Skin of body (tissue), 2 donors: Measurements from ENCODE around the gene UAP1L1. TPM values are rescaled to one million over a fixed set of nuclear protein-coding genes. Genes with fewer than 3 reads are reported as not detected.

ENCODE experiments used
- DNase-seq: peaks from one replicate; lab custom pipeline; 2025; lab: John Stamatoyannopoulos, UW
- total RNA-seq: library from RNA; depleted of rRNA; stranded (reverse); fragments of >200 nt; gene quantifications from one replicate; pipeline ENCODE4 v1.2.3, GENCODE V29; 2014

Gene UAP1L1
- total RNA-seq, 1 donor from 2014 or later, result 5.4 TPM

- no peak for DNase-seq
Observed at GRCh38 chr9:137074657-137075274, 2.6 kb upstream of the UAP1L1 start.

GRCh38 chr9:137075275-137075775 lies 2.0 kb upstream of the UAP1L1 start:
- no peak for DNase-seq

DNA sequence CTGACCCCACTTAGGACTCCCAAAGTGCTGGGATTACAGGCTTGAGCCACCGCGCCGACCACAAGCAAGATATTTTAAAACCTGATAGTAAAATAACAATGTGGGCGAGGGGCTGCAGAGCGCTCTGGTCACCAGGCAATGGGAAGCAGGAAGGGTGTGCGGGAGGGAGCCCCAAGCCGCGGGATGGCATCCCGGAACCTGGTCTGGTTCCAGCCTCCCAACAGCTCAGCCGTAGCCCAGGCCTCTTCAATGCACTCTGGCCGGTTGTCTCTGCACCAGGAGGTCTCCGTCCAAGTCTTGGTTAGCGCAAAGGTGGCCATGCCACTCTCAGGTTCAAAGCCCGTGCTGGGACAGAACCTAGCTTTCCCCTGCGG lies 694 bp upstream of the UAP1L1 start:
- no peak for DNase-seq

DNA sequence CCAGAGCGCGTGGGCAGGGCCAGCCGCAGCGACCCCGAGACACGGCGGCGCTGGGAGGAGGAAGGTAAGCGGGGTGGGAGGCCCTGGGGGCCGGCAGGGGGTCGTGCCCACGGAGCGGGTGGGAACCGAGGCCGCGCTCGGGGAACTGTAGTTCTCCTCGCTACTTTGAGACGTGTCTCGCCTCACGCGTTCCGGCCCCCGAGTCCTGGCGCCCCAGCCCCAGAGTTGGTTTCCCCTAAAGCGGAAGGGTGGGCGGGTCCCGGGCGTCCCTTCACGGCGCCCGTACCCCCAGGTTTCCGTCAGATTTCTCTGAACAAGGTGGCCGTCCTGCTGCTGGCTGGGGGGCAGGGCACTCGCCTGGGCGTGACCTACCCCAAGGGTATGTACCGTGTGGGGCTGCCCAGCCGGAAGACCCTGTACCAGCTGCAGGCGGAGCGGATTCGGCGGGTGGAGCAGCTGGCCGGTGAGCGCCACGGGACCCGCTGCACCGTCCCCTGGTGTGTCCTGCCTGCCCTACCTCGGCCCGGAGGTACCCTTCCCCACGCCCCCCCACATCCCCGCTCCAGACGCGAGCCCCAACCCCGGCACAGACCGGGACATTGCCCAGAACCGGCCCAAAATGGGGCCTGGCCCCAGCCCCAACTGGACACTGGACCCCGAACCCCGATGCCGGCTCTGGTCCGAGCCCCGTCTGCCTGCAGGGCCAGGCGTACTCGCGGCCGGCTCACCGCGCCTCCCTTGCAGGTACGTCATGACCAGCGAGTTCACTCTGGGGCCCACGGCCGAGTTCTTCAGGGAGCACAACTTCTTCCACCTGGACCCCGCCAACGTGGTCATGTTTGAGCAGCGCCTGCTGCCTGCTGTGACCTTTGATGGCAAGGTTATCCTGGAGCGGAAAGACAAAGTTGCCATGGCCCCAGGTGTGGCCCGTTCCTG lies 709 bp downstream of the UAP1L1 start:
- DNase-seq, result no peak

DNA sequence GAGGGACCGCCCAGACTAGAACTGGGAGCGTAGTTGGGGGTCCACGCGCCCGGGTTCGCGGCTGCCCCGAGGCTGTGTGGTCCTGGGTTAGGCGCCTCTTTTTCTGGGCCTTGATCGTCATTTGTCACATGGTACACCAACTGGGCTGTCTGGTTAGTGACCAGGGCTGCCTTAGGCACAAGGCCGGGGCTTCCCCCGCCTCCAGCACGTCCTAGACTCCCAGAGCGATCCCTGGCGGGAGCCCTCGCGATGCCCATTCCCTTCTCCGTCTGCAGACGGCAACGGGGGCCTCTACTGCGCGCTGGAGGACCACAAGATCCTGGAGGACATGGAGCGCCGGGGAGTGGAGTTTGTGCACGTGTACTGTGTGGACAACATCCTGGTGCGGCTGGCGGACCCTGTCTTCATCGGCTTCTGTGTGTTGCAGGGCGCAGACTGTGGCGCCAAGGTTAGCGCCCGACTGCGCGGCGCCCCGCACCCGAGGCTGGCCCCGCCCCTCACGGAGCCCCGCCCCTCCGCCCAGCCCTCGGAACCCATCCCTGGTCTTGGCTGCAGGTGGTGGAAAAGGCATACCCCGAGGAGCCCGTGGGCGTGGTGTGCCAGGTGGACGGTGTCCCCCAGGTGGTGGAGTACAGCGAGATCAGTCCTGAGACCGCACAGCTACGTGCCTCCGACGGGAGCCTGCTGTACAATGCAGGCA lies 1.5 kb downstream of the UAP1L1 start:
- no peak for DNase-seq

DNA sequence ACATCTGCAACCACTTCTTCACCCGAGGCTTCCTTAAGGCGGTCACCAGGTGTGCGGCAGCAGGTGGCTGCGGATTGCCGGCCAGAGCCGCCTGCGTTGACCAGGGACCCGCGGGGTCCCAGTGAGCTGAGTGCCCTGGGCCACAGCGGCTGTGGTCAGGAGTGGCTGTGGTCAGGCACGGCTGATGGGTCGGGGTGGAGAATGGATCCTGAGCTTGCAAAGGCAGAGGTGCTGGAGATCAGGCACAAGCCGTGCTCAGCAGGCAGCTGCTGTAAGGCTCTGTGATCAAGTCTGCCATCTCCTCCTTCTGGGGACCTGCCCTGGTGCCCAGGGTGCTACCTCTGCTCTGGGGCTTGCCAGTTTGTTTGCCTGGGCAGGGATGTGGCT lies 2.1 kb downstream of the UAP1L1 start:
- no peak for DNase-seq

- no peak for DNase-seq
Observed at GRCh38 chr9:137080260-137081122, 3.2 kb downstream of the UAP1L1 start.

DNA sequence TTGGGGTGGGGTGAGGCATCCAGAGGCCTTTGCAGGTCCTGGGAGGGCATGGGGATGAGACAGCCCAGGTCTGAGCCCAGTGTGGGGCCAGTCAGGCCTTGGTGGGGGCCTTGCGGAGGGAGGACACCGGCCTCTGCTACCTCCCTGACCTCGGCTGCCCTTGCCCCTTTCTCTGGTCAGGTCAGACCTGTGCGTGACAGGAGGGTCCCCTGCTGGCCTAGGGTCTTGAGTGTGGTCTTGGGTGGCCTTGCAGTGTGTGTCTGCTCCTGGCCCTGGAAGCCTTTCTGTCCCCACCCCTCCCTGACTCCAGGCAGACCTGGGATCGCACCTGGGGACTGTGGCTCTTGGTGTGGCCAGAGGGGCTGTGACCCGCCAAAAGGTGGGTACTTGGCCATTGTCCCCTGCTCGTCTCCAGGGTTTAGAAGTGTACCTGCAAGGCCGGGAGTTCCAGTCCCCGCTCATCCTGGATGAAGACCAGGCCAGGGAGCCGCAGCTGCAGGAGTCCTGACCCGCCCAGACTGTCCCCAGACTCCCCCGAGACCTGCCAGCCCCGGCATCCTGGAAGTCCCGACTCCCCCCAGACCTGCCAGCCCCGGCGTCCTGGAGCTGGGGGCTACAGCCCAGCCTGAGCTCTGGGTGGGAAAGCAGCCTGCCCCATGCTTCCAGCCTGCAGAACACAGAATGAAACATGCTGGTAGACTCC lies 5.1 kb downstream of the UAP1L1 start:
- no peak for DNase-seq

- no peak for DNase-seq
Observed at GRCh38 chr9:137082925-137083290, 5.6 kb downstream of the UAP1L1 start.

DNA sequence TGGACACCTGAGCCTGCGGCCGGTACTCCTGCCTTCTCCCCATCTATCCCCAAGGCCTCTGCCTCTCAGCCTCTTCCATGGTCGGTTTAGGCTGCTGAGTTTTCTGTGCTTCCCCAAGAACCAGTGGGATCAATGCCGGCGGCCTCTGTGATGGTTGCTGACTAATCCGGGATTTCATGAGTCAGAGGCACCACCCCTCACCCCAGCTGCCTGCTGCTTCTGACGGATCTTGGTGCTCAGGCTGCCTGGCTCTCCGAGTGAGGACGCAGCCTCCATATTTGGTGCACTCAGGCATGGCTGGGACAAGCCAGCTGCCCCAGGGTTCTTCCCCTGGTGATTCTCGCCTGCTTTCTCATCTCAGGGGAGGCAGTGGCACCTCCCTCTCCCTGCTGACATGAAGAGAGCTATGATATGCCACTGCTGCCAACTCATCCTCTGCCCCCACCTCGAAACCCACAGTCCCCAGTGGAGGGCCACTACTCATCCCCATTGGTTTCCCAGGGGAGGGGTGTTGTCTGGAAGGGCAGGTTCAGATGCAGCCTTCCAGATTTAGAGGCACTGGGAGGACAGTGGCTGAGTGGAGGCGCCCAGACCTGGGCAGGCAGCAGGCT lies 6.2 kb downstream of the UAP1L1 start:
- DNase-seq, result no peak

- DNase-seq, result no peak
Observed at GRCh38 chr9:137084526-137084925, 7.2 kb downstream of the UAP1L1 start.

- no peak for DNase-seq
Observed at GRCh38 chr9:137085920-137086530, 8.7 kb downstream of the UAP1L1 start.

DNA sequence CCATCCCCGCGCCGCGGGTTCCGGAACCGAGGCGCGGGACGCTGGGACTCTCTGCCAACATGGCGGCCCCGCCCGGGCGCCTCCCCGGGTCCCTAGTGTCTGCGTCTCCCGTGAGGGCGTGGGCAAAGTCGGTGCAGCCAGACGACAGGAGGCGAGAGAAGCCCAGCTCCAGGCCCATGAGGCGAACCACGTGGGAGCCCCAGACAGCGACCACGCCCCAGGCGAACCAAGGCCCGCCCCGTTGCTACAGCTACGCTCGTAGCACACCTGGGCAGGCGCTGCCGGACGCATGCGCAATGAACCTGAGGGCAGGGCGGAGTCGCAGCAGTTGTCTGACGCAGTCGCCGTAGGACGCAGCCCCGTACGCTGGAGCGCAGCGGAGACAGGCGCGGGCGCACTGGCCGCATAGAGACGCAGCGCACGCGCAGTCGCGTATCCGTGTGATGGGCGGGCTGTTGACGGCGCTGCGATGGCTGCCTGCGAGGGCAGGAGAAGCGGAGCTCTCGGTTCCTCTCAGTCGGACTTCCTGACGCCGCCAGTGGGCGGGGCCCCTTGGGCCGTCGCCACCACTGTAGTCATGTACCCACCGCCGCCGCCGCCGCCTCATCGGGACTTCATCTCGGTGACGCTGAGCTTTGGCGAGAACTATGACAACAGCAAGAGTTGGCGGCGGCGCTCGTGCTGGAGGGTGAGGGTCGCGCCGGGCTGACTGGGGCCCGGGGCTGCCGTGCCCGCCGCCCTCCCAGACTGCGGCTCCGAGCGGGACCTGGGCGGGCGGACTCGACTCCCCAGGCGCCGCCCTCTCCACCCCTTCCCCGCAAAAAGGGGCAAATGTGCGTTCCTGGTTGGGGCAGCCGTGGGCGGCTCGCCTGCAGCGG lies 9.5 kb downstream of the UAP1L1 start, which contains the start of gene MAN1B1:
Gene MAN1B1 (plus strand): TSS at position 455 of the 878 bp plus-strand sequence. CDS start 15 bp downstream, at position 470.
- DNase-seq, result peak; percentile 98

DNA sequence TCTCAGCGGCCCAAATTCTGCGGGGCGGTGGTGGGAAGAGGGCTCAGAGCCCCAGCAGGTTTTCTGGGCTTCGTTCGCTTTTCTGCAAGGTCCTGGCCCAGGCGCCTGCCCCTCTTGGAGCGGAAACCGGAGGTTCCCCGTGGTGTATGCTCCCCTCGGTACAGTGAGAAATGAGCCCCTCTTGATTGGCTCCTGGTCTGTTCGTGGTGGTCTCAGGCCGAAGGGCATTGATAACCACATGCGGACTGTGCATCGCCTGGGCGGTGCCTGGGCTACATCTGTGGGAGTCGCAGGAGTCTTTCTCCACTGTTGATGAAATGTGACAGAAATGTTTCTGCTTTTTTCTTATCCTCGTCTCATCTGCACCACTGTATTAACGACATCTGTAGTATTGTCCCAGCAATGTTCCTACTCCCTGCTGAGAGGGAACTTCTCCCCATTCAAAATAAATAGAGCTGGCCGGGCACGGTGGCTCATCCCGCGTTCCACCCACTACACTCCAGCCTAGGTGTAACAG lies 10.2 kb downstream of the UAP1L1 start:
- DNase-seq, result no peak

DNA sequence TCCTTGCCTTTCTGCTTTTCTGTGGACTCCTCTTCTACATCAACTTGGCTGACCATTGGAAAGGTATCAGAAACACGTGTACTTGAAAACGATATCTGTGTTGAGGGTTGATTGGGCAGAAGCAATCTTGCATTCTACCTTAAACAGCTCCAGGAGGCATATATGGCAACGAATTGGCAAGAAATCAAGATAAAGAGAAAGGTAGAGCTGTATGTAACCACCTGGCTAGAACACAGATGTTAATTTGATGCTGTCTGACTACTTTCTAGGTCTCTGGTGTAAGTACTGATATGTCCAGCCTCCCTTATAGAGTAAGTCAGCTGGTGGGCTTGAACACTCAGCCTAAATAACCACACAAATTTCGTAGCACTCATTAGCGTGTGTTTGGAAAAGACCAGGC lies 10.8 kb downstream of the UAP1L1 start:
- DNase-seq, result no peak

- DNase-seq, result no peak
Observed at GRCh38 chr9:137089232-137089947, 12.1 kb downstream of the UAP1L1 start.

DNA sequence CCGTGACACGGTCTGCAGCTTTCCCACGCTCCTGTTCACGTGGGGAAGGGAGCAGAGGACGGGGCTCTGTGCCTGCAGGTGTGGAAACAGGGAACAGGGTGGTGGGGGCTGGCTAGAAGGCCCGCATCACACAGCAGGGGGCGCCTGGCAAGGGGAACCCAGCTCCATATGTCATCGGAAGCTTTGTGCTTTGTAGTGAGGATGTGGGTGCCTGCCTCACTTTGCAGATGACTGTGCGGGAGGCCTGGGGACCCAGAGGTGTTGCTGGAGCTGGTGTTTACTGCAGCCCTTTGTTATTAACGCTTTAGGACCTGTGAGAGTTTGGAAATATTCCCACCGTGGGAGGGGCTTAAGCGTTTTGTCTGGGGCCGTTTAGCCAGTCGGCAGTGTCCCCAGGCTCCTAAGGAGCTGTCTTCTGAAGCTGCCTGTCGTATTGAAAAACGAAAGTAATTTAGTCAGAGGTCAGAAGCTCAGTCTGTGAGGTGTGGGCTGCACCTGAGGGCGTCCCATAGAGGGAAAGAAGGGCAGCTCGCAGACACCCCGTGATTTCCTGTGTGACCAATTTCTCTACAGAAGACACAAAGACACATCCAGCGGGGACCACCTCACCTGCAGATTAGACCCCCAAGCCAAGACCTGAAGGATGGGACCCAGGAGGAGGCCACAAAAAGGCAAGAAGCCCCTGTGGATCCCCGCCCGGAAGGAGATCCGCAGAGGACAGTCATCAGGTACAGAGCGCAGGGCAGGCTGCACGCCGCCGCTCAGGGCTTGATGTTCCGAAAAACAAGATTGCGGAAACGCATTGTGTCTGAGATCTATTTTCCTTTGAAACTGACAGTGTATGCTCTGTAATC lies 18.6 kb downstream of the UAP1L1 start:
- no peak for DNase-seq
